HG02798 (cell line): Measurements from ENCODE around the gene RABL6.
"Not testable (repeated sequence)": the region's sequence is repeated elsewhere in the genome, so short reads cannot be mapped to it uniquely, and the experiment has no call there.

ENCODE experiments used
- ATAC-seq: cut with Tn5 transposase; IDR thresholded peaks from one replicate; pipeline ENCODE4 v1.9.1; 2021; ENCODE audit warnings: mild to moderate bottlenecking; ENCODE audit not compliant: unreplicated experiment, poor library complexity

The RABL6 gene

GRCh38 chr9:136833381-136834048, 25.8 kb downstream of the RABL6 start:
- ATAC-seq = not testable (repeated sequence)

DNA sequence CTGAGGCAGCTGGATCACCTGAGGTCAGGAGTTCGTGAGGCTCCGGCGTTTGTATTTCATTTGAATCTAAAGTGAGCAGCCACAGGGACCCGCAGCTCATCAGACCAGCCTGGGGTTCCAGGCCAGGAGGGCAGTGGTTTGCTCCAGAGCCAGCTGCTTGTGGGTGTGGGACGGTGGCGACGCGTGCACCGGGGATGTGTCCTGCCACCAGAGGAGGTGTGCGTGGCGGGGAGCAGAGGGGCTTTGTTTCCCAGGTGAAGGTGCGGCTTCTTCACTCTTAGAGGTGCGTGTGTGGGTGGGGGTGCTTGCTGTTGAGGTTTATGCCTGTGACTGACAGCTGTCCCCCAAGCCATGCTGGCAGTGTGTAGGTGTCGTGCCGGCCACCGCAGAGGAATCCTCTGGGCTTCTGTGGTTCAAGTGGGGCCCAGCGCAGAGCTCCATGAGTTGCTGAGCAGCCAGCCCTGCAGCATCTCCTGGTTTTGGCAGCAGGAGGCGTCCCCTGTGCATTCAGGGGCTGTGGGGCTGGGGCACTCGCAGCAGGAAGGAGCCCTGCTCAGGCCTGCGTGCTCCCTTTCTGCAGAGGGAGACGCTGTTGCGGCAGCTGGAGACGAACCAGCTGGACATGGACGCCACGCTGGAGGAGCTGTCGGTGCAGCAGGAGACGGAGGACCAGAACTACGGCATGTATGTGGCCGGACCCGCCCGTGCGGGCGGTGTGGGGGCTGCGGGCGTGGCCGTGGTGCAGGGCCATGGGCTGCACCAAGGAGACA, 27.6 kb downstream of the RABL6 start:
- ATAC-seq = no peak

GRCh38 chr9:136835932-136836904, 28.5 kb downstream of the RABL6 start:
- no peak for ATAC-seq

DNA sequence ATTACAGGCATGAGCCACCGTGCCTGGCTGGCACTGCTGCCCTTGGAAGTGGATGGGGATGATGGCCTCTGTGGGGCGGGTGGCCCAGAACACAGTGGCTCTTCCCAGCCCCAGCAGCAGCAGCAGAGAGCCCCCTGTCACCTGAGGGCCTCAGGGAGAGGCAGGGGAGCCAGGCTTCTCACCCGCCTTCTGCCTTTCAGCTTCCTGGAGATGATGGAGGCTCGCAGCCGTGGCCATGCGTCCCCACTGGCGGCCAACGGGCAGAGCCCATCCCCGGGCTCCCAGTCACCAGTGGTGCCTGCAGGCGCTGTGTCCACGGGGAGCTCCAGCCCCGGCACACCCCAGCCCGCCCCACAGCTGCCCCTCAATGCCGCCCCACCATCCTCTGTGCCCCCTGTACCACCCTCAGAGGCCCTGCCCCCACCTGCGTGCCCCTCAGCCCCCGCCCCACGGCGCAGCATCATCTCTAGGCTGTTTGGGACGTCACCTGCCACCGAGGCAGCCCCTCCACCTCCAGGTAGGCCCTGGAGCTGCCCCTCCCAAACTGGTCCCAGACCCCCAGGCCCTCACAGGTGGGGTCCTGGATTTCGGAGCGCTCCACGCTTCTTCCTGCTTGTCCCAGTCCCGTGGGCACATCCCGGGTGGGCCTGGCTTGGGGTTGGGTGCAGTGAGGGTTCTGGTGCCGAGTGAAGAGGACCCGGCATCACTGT, 29.6 kb downstream of the RABL6 start:
- ATAC-seq = no peak

GRCh38 chr9:136837856-136838277, 30.1 kb downstream of the RABL6 start:
- not testable (repeated sequence) for ATAC-seq

- ATAC-seq = no peak
These were observed 30.8 kb downstream of the RABL6 start for GRCh38 chr9:136838314-136839228.

DNA sequence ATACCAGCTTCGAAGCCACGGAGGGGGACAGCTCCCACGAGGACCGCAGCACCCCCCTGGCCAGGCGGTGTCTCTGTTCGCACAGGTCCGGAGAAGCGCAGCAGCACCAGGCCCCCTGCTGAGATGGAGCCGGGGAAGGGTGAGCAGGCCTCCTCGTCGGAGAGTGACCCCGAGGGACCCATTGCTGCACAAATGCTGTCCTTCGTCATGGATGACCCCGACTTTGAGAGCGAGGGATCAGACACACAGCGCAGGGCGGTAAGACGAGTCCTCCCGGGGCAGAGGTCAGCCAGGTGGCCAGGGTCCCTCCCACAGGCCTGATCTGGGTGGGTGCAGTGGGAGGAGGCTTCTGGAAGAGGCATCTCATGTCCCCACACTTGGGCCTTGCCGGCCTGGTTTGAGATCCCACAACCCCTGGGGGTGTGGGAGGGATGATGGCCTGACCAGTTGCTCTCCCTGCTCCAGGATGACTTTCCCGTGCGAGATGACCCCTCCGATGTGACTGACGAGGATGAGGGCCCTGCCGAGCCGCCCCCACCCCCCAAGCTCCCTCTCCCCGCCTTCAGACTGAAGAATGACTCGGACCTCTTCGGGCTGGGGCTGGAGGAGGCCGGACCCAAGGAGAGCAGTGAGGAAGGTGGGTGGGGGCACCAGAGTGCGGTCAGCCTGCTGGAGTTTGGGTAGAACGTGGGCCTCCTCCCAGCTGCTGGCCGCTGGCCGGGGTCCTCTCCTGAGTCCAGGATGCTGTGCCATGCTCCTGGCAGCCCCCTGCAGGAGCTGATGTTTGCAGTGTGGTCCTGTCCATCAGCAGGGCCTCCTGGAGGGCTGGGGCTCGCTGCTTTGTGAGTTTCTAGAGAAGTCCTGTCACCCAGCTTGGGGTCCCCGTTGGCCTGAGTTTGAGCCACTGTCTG, 31.7 kb downstream of the RABL6 start:
- no peak for ATAC-seq

DNA sequence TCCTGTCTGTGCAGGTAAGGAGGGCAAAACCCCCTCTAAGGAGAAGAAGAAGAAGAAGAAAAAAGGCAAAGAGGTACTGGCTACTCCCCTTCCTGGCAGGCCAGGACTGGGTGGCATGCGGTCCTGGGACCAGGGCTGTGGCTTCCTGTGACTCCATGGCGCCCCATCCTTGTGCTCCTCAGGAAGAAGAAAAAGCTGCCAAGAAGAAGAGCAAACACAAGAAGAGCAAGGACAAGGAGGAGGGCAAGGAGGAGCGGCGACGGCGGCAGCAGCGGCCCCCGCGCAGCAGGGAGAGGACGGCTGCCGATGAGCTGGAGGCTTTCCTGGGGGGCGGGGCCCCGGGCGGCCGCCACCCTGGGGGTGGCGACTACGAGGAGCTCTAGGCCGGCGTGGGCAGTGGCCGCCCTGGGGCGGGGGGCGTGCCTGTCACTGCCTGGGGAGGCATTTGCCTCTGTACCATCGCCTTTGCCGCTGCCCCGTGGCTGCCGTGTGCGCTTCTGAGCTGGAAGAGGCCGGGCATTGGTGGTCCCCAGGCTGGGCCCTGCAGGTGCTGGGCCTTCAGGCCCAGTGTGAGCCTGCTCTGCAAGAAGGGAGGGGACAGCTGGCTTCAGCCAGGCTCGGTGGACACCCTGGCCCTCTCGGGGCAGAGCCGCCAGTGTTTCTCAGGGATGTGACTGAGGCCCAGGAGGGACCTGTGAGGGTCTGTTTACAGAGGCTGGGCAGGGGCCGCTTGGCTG, 32.6 kb downstream of the RABL6 start:
- ATAC-seq = no peak

- ATAC-seq = no peak
These were observed 33.3 kb downstream of the RABL6 start for GRCh38 chr9:136840877-136841645.

- not testable (repeated sequence) for ATAC-seq
These were observed 34.1 kb downstream of the RABL6 start for GRCh38 chr9:136841646-136842379.

DNA sequence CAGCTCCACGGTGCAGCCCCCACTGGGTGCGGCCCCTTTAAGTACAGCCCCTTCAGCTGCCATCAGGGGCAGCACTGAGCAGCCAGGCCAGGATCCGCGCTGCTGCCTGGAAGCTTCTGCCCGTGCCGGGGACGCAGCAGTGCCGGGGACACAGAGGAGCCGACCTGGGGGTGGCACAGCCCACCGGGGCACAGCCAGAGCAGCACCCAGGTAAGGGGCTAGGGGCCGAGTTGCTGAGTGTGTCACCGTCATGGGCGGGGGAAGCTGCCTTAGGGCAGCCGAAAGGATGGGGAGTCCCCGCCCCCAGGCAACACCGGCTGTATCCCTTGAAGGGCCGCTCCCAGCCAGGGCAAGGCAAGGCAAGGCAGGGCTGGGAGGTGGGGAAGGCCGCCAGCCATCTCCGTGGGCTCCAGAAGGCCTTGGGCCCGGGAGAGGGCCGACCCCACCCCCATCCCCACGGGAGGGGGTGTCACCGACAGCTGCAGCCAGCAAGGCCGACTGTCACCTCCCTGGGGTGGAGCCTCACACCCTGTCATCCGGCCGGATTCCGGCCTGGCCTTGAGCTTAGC, 34.7 kb downstream of the RABL6 start, which contains the start of gene AJM1:
AJM1 (plus strand) TSS at position 99 of the 569 bp plus-strand sequence. CDS start 1,937 bp downstream, outside the sequence.
- peak; percentile 62 for ATAC-seq

DNA sequence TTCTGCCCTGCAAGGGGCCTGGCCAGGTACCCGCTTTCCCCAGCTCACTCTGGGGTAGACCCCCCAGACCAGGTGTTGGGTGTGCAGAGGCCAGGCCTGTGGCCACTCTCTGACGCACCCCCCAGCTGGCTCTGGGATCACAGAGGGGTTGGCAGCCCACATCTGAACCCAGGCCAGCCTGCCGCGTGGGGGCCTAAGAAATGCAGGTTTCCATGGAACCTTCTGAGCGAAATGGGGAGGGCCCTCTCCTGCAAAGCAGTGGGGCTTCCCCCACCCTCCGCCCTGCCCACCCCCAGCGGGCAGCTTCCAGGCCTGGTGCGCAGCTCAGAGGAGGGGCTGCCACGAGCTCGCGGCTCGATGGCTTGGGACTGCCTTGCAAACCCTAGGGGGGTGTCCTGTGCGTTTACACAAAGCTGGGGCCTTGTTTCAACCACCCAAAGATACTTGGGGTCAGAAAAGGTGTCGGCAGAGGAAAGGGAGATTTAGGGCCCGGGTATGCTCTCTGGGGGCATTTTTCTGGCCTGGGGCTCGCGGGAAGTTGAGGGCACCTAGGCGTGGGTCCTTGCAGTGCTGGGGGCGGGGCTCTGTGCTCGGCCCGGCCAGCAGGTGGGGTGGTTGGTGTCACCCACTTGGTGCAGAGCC, 35.5 kb downstream of the RABL6 start:
- ATAC-seq = not testable (repeated sequence)

DNA sequence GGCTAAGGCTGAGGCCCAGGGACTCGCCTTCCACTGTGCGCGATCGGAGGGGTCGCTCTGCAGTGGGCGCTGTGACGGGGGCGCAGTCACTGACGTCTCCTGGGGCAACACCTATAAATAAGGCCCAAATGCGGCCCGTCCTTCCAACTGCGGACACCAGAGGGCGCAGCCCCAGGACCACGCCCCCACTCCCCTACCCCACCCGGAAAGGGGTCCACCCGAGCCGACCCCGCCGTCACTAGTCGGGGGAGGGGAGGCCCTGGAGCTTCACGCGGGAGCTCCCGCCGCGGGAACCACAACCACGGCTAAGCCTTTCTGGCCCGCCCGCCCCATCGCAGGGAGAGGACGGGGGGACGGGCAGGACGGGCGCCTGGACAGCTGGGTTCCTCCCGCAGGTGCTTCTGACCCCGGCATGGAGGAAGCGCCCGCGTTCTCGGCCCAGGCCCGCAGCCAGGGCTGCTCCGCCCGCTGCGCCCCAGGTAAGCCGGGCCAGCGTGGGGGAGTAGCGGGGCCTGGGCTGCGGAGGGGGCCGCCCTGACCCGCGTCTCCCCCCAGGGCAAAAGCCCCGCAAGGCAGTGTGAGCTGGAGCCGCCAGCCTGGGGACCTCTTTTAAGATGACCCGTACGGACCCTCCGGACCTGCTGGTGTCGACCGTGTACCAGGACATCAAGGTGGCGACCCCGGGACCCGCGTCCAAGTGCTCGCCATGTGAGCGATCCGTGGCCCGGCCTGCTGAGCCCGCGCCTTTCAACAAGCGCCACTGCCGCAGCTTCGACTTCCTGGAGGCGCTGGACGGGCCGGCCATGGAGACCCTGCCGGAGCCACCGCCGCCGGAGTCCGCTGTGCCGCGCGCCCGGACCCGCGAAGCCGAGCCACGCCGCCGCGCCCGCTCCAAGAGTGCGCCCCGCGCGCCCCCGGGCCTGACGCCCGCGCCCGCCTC, 36.3 kb downstream of the RABL6 start:
- not testable (repeated sequence) for ATAC-seq
